ENCODE results near the gene ZC3H4. TPM values are rescaled to one million over a fixed set of nuclear protein-coding genes. Genes with fewer than 3 reads are reported as not detected.

Gene ZC3H4
- total and polyA plus RNA-seq, 4 donors: 2.9 to 11.8 (median 6.3) TPM

- DNase-seq (ENCODE audit: low spot score): no peak
- Histone ChIP-seq H3K4me3 (ENCODE audit: low read depth in 1 of 3, low read length in 3 of 3) (no peak overlapping the region), H3K36me3 (ENCODE audit: control insufficient read depth in 4 of 4, insufficient read depth in 3 of 4, low read depth in 1 of 4, low read length in 3 of 4) (peaks cover 22 to 74% (median 46%) of the 10 kb centered on the region in 4 donors), H3K9me3 (ENCODE audit: control insufficient read depth in 4 of 4, low read length in 3 of 4) (no peaks in the 10 kb centered on the region), H3K27ac (ENCODE audit: low read depth in 1 of 2, low read length in 2 of 2) (no peak overlapping the region), H3K27me3 (ENCODE audit: control insufficient read depth in 4 of 4, insufficient read depth in 4 of 4, low read length in 3 of 4) (no peaks in the 10 kb centered on the region), H3K9ac (ENCODE audit: low read depth in 1 of 2, low read length in 2 of 2) (no peak overlapping the region), H3K4me1 (ENCODE audit: control insufficient read depth in 4 of 4, insufficient read depth in 4 of 4, low read length in 3 of 4) (no peaks in the 10 kb centered on the region)
- WGBS: 97% methylated on average over 17 of the region's 17 CpGs
- TF ChIP-seq RXRA (IDR thresholded peaks at IDR 0.05) (no peak), YY1 (IDR thresholded peaks at IDR 0.05) (no peak), FOXA1 (IDR thresholded peaks at IDR 0.05) (no peak), REST (IDR thresholded peaks at IDR 0.05) (no peak), HNF4G (IDR thresholded peaks at IDR 0.05) (no peak), TAF1 (conservative IDR thresholded peaks at IDR 0.05) (no peak)
Measured at GRCh38 chr19:47086280-47086679, 27.3 kb downstream of the ZC3H4 start.

GRCh38 chr19:47084879-47085439 is 28.6 kb downstream of the ZC3H4 start:
- WGBS: 96% methylated on average over 24 of the region's 24 CpGs
- no peak for DNase-seq (ENCODE audit: low spot score)
- Histone ChIP-seq H3K27me3 (ENCODE audit: control insufficient read depth in 4 of 4, insufficient read depth in 4 of 4, low read length in 3 of 4) (no peaks in the 10 kb centered on the region), H3K4me1 (ENCODE audit: control insufficient read depth in 4 of 4, insufficient read depth in 4 of 4, low read length in 3 of 4) (peaks cover 0 to 2% (median 0%) of the 10 kb centered on the region in 4 donors), H3K9ac (ENCODE audit: low read depth in 1 of 2, low read length in 2 of 2) (no peak overlapping the region), H3K36me3 (ENCODE audit: control insufficient read depth in 4 of 4, insufficient read depth in 3 of 4, low read depth in 1 of 4, low read length in 3 of 4) (peaks cover 15 to 70% (median 45%) of the 10 kb centered on the region in 4 donors), H3K9me3 (ENCODE audit: control insufficient read depth in 4 of 4, low read length in 3 of 4) (no peaks in the 10 kb centered on the region), H3K27ac (ENCODE audit: low read depth in 1 of 2, low read length in 2 of 2) (no peak overlapping the region), H3K4me3 (ENCODE audit: low read depth in 1 of 3, low read length in 3 of 3) (no peak overlapping the region)
- TF ChIP-seq TAF1 (conservative IDR thresholded peaks at IDR 0.05): no peak
- TF ChIP-seq MAX (IDR thresholded peaks at IDR 0.05): no peak
- TF ChIP-seq ATF3 (IDR thresholded peaks at IDR 0.05): no peak
- TF ChIP-seq NR2F2 (IDR thresholded peaks at IDR 0.05): no peak
- no peak for TF ChIP-seq ZBTB33 (IDR thresholded peaks at IDR 0.05)
- no peak for TF ChIP-seq HNF4A (conservative IDR thresholded peaks at IDR 0.05)
- TF ChIP-seq FOXA1 (IDR thresholded peaks at IDR 0.05): no peak
- no peak for TF ChIP-seq JUND (IDR thresholded peaks at IDR 0.05)
- no peak for TF ChIP-seq GABPA (IDR thresholded peaks at IDR 0.05 in 1 of 2, conservative IDR thresholded peaks at IDR 0.05 in 1 of 2)
- TF ChIP-seq FOXA2 (IDR thresholded peaks at IDR 0.05): no peak
- TF ChIP-seq RXRA (IDR thresholded peaks at IDR 0.05): no peak
- no peak for TF ChIP-seq HNF4G (IDR thresholded peaks at IDR 0.05)
- no peak for TF ChIP-seq REST (IDR thresholded peaks at IDR 0.05)

Measured in liver (tissue), 9 donors.